GM21528 (cell line): ENCODE results near the gene FNIP1.
"Not testable (repeated sequence)": the region's sequence is repeated elsewhere in the genome, so short reads cannot be mapped to it uniquely, and the experiment has no call there.

Experiments used
- ATAC-seq: cut with Tn5 transposase; IDR thresholded peaks from one replicate; pipeline ENCODE4 v1.9.1; 2021; ENCODE audit warnings: mild to moderate bottlenecking, moderate library complexity; ENCODE audit not compliant: unreplicated experiment, low FRiP score

The FNIP1 gene

DNA sequence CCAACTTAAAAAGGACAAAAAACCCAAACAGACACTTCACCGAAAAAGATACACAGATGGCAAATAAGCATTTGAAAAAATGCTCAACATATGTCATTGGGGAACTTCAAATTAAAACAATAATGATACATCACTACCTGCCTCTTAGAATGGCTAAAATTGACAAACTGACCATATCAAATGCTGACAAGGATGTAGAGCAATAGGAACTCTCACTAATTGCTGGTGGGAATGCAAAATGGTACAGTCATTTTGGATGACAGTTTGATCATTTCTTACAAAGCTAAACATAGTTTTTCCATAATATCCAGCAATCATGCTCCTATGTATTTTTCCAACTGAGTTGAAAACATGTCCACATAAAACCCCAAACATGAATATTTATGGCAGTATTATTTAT is 102.9 kb downstream of the FNIP1 start:
- ATAC-seq: no peak

DNA sequence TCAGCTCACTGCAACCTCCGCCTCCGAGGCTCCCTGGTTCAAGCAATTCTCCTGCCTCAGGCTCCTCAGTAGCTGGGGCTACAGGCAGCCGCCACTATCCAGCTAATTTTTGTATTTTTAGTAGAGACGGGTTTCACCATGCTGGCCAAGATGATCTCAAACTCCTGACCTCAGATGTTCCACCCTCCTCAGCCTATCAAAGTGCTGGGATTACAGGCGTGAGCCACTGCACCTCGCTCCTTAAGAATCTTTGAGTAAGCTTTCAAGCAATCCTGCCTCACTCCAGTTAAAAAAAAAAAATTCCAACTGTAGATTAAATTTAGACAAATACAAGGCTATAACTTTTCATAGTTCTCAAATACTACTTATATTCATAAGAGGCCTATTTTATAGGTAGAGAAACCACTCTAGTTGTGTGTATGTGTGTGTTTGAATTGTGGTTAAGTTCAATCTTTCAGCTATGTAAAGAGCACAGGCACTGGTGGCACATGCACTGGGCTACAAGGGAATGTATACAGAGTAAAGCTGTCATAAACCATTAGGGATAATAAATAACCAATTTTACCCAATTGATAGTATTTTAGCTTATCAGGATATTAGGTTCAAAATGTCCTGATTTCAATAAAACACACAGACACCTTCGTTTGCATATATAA is 111.2 kb downstream of the FNIP1 start:
- ATAC-seq: no peak

DNA sequence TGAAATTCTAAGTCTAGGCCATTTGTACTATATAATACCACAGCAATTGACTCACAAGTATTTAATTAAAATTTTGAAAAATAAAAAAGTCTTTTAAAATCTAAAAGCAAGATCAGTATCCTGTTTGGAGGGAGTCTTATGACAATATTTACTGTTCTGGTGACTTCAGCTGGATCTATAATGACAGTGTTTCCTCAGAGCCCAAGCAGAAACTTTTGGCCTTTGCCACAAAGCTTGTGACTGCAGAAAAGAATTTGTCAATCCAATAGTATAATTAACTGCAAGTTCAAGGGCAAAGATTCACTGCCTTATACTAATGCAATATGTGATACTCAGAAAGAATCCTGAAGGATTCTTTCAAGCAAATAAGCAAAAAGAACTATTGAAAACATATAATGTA is 112.2 kb downstream of the FNIP1 start:
- ATAC-seq: no peak

DNA sequence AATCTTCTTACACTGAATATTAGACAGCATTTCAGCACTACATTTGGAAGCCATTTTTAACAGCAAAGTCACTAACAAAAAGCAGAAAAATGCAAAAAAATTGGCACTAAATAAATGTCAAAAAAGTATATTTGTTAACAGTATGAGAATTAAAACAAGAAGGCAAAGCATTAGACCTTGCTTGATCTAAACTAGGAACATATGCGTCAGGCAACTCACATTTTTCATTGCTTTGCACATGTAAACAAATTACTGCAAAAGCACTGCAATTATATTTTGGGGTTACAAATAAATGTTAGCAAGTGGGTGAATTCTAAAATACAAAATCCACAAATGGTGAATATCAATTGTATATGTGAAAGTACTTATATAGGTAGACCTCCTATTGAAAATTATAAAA is 112.8 kb downstream of the FNIP1 start:
- ATAC-seq: no peak

DNA sequence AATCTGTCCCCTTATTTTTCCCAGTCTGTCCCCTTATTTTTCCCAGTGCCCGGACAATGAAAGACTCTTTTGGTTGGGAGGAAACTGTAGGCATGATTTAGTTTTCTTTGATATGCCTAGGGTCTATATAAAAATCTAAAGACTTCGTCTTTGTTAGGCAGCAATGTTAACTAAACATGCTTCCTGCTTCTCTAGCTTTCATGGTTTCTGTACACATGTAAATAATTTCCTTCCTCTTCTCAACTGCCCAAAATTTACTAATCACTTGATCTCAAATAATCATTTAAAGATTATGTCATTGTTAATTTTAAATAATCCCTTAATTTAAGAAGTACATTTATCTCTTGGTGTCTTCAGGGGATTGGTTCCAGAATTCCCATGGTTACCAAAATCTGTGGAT is 114.0 kb downstream of the FNIP1 start:
- no peak for ATAC-seq

DNA sequence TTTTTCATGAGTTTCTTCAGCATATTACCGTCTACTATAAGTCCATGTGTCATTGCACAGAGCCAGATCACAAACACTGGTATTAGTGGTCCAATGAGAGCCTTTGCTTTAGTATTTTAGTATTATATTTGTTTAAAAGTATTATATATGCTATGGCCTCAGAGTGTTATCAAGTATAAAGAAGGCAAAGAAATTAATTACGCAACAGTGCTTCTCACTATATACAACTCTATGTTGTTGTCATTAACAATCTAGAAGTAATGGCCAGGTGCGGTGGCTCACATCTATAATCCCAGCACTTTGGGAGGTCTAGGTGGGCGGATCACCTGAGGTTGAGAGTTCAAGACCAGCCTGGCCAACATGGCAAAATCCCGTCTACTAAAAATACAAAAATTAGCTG is 114.6 kb downstream of the FNIP1 start:
- ATAC-seq: no peak

DNA sequence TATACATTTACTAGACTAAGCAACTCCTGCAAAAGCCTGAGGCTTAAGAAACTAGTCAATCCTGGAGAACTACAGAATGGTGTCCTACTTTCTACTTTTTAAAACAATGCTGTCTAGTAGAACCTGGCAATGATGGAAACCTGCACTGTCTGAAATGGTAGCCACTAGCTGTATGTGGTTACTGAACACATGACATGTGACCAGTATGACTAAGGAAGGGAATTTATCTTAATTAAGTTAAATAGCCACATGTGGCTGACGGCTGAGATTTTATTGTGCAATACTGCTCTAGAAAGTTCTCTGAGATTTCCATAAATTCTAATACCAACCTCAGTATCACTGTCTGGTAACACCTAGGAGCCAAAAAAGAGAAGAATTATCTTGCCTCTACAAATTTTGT is 116.9 kb downstream of the FNIP1 start:
- no peak for ATAC-seq

DNA sequence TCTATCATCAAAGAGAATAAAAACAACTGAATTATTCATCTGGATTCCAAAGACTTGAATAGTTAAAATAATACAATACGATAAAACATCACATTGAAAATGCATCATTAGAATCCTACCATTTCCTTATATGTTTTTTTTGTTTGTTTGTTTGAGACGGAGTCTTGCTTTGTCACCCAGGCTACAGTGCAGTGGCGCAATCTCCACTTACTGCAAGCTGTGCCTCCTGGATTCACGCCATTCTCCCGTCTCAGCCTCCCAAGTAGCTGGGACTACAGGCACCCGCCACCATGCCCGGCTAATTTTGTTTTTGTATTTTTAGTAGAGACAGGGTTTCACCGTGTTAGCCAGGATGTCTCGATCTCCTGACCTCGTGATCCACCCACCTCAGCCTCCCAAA is 118.5 kb downstream of the FNIP1 start:
- ATAC-seq: not testable (repeated sequence)

DNA sequence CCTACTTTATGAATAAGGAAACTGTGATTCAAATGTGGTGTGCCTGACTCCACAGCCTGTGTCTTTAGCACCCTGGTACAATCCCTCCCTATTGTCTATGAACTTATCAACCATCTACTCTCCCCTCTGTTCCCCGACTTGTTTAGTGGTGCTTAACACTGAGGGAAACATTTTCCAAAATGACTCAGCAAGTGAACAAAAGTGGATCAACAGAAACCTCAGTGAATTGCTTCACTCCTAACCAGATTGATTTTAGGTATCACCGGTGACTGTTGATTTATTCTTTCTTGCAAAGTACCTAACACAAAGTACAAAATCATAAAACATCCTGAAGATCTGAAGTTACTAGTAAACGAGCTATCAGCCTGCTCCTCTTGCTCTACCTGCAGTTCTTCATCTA is 119.7 kb downstream of the FNIP1 start:
- ATAC-seq: no peak

DNA sequence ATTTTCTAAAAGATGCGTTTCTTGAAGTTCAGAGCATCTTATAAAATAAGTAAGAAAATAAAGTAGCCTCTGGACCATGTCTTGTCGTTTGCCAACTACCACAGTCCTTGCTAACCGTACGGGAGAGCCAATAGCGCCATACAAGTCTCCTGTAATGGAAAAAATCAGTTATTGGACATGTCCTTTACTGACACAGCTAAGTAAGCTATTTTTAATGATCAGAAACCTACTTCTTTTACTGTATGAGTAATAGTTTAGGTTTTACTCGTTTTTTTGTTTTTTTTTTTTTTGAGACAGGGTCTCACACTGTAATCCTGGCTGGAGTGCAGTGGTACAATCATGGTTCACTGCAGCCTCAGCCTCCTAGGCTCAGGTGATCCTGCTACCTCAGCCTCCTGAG is 124.0 kb downstream of the FNIP1 start:
- no peak for ATAC-seq

DNA sequence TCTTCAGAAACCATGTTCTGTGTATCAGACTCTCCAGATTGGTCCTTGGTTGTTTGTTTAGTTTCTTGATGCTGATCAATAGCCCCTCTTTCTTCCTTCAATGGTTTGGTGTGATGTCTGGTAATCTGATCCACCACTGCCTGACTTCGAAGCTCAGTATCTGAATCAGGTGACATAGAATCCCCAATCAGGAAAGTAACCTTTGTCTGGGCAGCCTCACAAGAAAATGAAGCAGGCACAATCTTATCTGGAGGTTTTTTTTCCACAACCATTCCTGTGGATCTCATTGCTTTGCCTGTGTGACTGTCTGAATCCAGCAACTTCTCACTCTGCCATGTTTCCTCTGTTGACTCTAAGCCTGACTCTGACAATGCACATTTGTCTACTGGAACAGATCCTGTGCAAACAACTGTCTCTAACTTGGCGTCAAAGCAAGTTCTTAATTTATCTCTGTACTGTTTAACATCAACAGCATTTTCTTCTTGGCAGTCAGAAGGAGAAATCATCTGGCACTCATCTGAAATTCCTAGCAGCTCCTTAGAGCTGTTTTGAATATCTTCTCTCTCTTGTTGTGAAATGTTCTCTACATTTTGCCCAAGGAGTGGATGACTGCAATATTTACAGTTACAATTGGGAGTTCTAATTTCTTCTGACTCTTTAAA is 124.7 kb downstream of the FNIP1 start:
- ATAC-seq: no peak

DNA sequence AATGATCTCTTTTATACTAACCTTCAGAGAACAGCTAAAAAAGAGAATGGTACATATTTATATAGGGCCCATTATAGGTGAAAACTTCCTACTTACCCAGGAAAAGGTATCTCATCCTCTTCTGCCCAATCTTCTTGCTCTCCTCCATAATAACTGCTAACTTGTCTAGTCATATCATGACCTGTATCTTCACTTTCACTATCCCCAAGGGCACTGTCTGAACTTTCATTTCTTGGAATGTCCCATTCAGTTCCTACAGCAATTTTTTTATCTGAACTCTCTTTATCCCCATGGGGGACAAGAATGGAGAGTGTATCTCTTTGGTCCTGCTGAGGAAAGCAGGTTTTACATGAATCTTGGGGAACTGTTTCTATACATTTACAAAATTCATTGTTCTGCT is 125.4 kb downstream of the FNIP1 start:
- ATAC-seq: no peak

DNA sequence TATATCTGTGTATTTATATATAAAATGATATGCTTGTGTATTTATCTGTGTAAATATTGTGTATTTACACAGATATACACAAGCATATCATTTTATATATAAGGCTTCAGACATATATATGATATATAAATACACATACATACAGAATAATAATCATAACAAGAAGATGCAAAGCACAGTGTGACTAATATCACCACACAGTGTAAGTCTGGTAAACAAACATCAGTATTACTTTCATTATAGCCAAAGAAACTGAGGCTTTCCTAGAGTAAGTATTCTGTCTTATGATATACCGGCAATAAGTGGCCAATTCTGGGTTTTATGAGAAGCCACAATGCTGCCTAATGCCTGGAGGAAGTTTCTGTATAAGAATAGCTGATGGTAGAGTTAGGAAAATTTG is 131.9 kb downstream of the FNIP1 start:
- ATAC-seq: no peak

DNA sequence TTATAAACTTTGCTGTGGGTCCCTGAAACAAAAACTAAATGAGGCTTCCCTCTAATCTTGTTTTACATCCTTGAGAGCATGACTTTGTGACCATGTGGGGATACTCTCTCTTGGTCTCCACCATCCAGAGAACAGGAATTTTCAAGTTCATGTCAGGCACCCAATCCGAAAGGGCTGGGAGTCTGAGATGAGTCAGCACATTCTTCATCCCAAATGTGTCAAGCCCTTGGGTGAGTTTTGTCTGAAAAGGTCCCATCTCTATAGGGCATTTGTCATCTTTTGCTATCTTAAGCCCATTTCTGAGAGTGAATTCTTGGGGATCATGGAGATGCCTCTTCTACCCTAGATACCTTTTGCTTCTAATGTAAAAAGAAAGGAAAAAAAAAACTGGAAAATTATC is 134.9 kb downstream of the FNIP1 start:
- no peak for ATAC-seq

DNA sequence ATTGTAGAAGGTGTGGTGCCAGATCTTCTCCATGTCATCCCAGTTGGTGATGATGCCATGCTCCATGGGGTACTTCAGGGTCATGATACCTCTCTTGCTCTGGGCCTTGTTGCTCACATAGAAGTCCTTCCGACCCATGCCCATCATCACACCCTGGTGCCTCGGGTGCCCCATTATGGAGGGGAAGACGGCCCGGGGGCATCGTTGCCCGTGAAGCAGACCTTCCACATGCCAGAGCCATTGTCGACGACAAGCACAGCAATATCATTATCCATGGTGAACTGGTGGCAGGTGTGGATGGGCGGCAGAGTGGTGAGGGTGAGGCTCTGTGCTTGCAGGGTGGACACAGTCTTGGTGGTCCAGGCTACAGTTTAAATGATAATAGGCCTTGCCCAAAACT is 137.0 kb downstream of the FNIP1 start:
- ATAC-seq: no peak

DNA sequence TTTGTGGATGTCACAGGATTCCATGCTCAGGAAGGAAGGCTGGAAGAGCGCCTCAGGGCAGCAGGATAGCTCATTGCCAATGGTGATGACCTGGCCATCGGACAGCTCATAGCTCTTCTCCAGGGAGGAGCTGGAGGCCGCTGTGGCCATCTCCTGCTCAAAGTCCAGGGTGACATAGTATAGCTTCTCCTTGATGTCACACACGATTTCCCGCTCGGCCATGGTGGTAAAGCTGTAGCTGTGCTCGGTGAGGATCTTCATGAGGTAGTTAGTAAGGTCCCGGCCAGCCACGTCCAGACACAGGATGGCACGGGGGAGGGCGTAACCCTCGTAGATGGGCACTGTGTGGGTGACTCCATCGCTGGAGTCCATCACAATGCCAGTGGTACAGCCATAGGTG is 137.5 kb downstream of the FNIP1 start:
- ATAC-seq: no peak

DNA sequence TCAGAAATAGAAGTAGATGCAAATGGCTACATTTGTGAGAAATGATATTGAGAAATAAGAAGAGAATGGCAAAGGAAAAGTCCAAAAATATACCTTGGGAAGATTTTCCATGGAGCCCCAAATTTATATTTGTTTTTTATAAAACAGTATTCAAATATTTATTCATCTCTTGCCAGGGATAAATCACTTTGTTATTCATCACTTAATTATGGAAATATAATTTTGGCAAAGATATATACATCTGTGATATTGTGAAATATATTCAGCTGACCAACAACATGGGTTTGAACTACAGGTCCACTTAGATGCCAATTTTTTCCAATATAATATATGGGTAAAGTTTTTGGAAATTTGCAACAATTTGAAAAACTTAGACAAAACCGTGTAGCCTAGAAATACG is 142.0 kb downstream of the FNIP1 start:
- no peak for ATAC-seq

DNA sequence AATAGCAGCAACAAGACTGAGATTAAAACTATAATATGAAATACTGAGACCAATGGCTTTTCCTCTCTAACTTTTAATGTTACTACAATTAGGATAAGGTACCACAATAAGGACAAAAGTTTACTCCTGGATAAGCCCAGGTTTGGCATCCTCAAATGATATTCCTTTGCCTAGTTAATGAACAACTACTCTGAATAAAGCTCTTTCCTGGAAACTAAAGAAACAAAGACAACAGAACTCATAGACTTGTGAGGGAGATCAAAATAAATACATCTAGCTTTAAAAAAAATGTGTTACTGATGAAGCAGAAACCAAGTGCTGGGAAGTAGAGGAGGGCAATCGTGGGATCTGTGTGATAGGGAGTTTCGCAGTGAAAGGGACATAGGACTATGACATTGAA is 142.5 kb downstream of the FNIP1 start:
- ATAC-seq: no peak

DNA sequence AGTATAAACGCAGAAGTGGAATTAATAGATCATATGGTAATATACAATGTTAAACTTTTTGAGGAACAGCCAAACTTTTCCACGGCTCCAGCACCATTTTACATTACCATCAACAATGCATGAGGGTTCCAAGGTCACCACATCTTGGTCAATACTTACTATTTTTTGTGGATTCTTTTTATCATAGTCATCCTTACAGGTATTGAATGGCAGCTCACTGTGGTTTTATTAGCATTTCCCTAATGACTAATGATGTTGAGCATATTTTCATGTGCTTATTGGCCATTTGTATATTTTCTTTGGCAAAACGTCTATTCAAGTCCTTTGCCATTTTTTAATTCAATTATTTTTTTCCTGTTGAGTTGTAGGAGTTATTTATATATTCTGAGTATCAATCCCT is 147.7 kb downstream of the FNIP1 start:
- no peak for ATAC-seq

DNA sequence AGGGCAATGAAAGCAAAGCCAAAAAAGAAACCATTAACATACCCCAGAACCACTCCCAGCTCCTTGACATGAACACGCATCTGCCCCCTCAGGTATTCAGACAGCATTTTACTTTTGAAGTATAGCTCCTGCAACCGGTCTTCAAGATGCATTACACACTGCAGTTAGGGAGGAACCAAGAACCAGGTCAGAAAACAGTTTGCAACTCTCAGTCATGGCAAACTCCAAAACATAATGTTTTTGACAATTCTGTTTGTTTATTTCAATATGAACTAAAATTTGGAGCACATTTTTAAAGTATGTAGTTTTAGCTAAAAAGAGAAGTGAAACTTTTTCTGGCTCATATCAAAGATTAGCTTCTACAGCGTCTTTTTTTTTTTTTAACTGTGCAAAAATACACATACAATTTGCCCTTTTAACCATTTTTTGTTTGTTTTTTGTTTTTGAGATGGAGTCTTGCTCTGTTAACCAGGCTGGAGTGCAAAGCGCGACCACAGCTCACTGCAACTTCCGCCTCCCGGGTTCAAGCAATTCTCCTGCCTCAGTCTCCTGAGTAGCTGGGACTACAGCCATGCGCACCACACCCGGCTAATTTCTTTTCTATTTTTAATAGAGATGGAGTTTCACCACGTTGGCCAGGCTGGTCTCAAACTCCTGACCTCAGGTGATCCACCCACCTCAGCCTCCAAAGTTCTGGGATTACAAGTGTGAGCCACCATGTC is 149.6 kb downstream of the FNIP1 start:
- peak; percentile 65 for ATAC-seq

DNA sequence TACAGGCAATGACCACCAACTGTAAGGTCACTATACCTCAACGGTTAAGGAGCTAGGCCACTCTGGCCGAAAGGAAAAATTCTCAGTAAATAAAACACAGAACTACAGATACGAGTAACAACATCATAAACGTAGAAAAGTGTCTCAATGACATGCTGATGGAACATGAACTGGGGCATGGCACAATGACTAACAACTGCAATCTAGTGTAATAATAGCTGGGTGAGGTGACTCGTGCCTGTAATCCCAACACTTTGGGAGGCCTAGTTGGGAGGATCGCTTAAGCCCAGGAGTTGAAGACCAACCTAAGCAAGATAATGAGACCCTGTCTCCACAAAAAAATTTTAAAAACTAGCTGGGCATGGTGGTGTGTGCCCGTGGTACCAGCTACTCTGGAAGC is 152.0 kb downstream of the FNIP1 start:
- ATAC-seq: no peak

DNA sequence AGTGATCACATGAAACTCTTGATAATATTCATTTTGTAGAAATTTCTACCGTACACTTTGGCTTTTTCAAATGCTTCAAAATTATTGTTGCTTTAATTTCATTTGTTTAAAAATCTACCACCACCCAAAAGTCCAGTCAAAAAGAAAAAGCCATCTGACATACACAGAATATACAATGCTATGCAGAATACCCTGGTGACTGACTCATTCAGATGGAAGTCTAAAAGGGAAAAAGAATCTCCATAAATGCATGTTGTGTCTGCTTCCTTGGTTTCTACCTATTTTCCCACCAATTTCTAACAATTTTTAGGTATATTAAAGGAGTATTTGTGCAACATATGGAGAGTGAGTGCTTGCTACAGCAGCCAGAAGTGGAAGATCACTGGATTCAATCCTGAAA is 152.4 kb downstream of the FNIP1 start:
- no peak for ATAC-seq
